Smooth muscle cell (in vitro differentiated cells): ENCODE measurements around the gene FOXE3. TPM values are rescaled to one million over a fixed set of nuclear protein-coding genes. Genes with fewer than 3 reads are reported as not detected.

ENCODE experiments used
- DNase-seq: peaks from one replicate; lab custom pipeline; 2025; ENCODE audit not compliant: unreplicated experiment; lab: John Stamatoyannopoulos, UW
- H2AFZ ChIP-seq: fragments of 200-600 bp; sonication (generic); 2 replicates; pipeline ENCODE4 v1.6.0; 2016; ENCODE audit warnings: antibody characterized with exemption, low read depth, mild to moderate bottlenecking
- H3F3A ChIP-seq: fragments of 200-600 bp; sonication (generic); 2 replicates; pipeline ENCODE4 v1.6.0; 2017; ENCODE audit warnings: antibody characterized with exemption, low read depth
- H3K27ac ChIP-seq: fragments of 200-600 bp; sonication (generic); 2 replicates; pipeline ENCODE4 v1.5.1; 2016; ENCODE audit warnings: low read depth, mild to moderate bottlenecking
- H3K27me3 ChIP-seq: fragments of 200-600 bp; sonication (generic); 2 replicates; pipeline ENCODE4 v1.6.1; 2016; ENCODE audit warnings: low read depth, mild to moderate bottlenecking
- H3K36me3 ChIP-seq: fragments of 200-600 bp; sonication (generic); 2 replicates; pipeline ENCODE4 v1.5.1; 2016; ENCODE audit warnings: low read depth
- H3K4me1 ChIP-seq: fragments of 200-600 bp; sonication (generic); 2 replicates; pipeline ENCODE4 v1.5.1; 2016; ENCODE audit warnings: low read depth
- H3K4me2 ChIP-seq: fragments of 200-600 bp; sonication (generic); 2 replicates; pipeline ENCODE4 v1.6.0; 2016; ENCODE audit warnings: mild to moderate bottlenecking
- H3K4me3 ChIP-seq: fragments of 200-600 bp; sonication (generic); 2 replicates; pipeline ENCODE4 v1.5.1; 2016; ENCODE audit warnings: mild to moderate bottlenecking
- H3K79me2 ChIP-seq: fragments of 200-600 bp; sonication (generic); 2 replicates; pipeline ENCODE4 v1.6.0; 2016; ENCODE audit warnings: low read depth, mild to moderate bottlenecking
- H3K9ac ChIP-seq: fragments of 200-600 bp; sonication (generic); 2 replicates; pipeline ENCODE4 v1.6.0; 2016; ENCODE audit warnings: low read depth
- H3K9me3 ChIP-seq: fragments of 200-600 bp; sonication (generic); replicated peaks from 2 replicates; pipeline ENCODE4 v1.5.1; 2016; ENCODE audit warnings: low read depth
- H4K20me1 ChIP-seq: fragments of 200-600 bp; sonication (generic); 2 replicates; pipeline ENCODE4 v1.6.0; 2016; ENCODE audit warnings: low read depth
- CTCF ChIP-seq: fragments of 200-600 bp; sonication (generic); IDR thresholded peaks from 2 replicates; pipeline ENCODE4 v1.5.1; 2017; ENCODE audit warnings: borderline replicate concordance, mild to moderate bottlenecking, antibody characterized with exemption; ENCODE audit not compliant: insufficient read depth, poor library complexity, severe bottlenecking
- WGBS: methylation state at CpG from one replicate; pipeline ENCODE4 v1.1.7; 2016; ENCODE audit warnings: low lambda C conversion rate; 5-methylcytosine and 5-hydroxymethylcytosine counted together
- polyA plus RNA-seq: library from polyadenylated mRNA; unstranded; fragments of >200 nt; fragmentation: Nextera tagmentation; extraction: Ambion mirVana; gene quantifications from 2 replicates; pipeline ENCODE4 v1.2.1, GENCODE V29; 2016
- total RNA-seq: library from RNA; depleted of rRNA; stranded (reverse); fragments of >200 nt; gene quantifications from 2 replicates; pipeline ENCODE4 v1.2.3, GENCODE V29; 2014

FOXE3 gene
- total and polyA plus RNA-seq, 2 experiments from 2014 or later, result not detected

- Histone ChIP-seq H3F3A (no peaks in the 10 kb centered on the region), H3K79me2 (no peaks in the 10 kb centered on the region), H3K36me3 (no peaks in the 10 kb centered on the region), H3K27me3 (peaks cover 98% of the 10 kb centered on the region), H4K20me1 (no peaks in the 10 kb centered on the region), H2AFZ (no peak overlapping the region), H3K27ac (no peak overlapping the region), H3K9ac (no peak overlapping the region), H3K4me3 (no peak overlapping the region), H3K4me1 (peaks cover 17% of the 10 kb centered on the region), H3K4me2 (no peak overlapping the region), H3K9me3 (no peaks in the 10 kb centered on the region)
- no peak for TF ChIP-seq CTCF
- DNase-seq, result no peak
- 16% methylated on average over 9 of the region's 9 CpGs for WGBS
Measured at GRCh38 chr1:47442842-47443529, 26.9 kb downstream of the FOXE3 start.

- no peak overlapping the region for H3K27ac ChIP-seq
- DNase-seq, result no peak
- H3F3A ChIP-seq, result no peaks in the 10 kb centered on the region
- H3K9me3 ChIP-seq, result no peaks in the 10 kb centered on the region
- peaks cover 17% of the 10 kb centered on the region for H3K4me1 ChIP-seq
- peak overlapping the region; percentile 25 for H3K4me3 ChIP-seq
- no peak overlapping the region for H3K9ac ChIP-seq
- WGBS, result 5% methylated on average over 45 of the region's 45 CpGs
- H3K36me3 ChIP-seq, result no peaks in the 10 kb centered on the region
- H3K79me2 ChIP-seq, result no peaks in the 10 kb centered on the region
- no peak overlapping the region for H2AFZ ChIP-seq
- H3K4me2 ChIP-seq, result no peak overlapping the region
- H3K27me3 ChIP-seq, result peaks cover 100% of the 10 kb centered on the region
- no peak for TF ChIP-seq CTCF
- H4K20me1 ChIP-seq, result no peaks in the 10 kb centered on the region
Measured at GRCh38 chr1:47443530-47444296, 27.6 kb downstream of the FOXE3 start.

GRCh38 chr1:47444297-47444561 lies 28.1 kb downstream of the FOXE3 start:
- Histone ChIP-seq H3K4me2 (peak overlapping the region; percentile 70), H3K4me3 (peak overlapping the region; percentile 25), H3K79me2 (no peaks in the 10 kb centered on the region), H3K27ac (no peak overlapping the region), H3K4me1 (peaks cover 17% of the 10 kb centered on the region), H3K9ac (no peak overlapping the region), H4K20me1 (no peaks in the 10 kb centered on the region), H3K9me3 (no peaks in the 10 kb centered on the region), H2AFZ (no peak overlapping the region), H3K36me3 (no peaks in the 10 kb centered on the region), H3F3A (no peaks in the 10 kb centered on the region), H3K27me3 (peaks cover 100% of the 10 kb centered on the region)
- DNase-seq, result no peak
- WGBS, result 4% methylated on average over 15 of the region's 15 CpGs
- TF ChIP-seq CTCF, result no peak
